Fibroblast of pulmonary artery (primary cell): ENCODE measurements around the gene BCL2.
A peak's percentile ranks its signal among the peaks of the same experiment; 100 is the strongest.

Experiments used
- DNase-seq: peaks from one replicate; pipeline ENCODE4 v3.0.0-alpha.2; 2010; ENCODE audit warnings: low read depth
- H3K4me3 ChIP-seq: replicated peaks from 2 replicates; pipeline ENCODE4 v1.5.1; 2011; ENCODE audit warnings: low read depth, mild to moderate bottlenecking, control low read depth, low read length, moderate library complexity
- TF ChIP-seq, protein P1 (sequence below): IDR thresholded peaks from 2 replicates; pipeline ENCODE4 v1.5.1; 2011; ENCODE audit warnings: mild to moderate bottlenecking, control low read depth, low read length, inconsistent platforms; ENCODE audit errors: missing control alignments

The BCL2 gene

DNA sequence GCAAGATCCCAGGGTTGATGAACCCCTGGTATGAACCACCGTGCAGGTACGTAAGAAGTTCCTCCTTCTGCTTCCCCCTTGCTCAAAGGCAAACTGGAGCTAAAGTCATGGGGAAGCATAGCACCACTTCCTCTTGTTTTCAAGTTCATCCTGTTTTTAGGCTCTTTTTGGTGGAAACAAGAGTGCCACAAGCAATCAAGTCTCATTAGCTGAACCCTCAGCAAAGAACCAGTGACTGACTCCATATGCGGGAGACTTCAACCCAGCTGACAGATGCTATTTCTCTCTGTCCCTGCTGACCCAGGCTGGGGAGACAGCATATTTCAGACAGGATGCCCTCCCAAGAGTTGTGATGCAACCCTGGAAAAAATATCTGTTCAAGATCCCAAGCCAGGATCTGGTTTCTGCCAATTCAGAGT is 47.7 kb downstream of the BCL2 start:
- DNase-seq: peak; percentile 2
- TF ChIP-seq, protein P1, sequence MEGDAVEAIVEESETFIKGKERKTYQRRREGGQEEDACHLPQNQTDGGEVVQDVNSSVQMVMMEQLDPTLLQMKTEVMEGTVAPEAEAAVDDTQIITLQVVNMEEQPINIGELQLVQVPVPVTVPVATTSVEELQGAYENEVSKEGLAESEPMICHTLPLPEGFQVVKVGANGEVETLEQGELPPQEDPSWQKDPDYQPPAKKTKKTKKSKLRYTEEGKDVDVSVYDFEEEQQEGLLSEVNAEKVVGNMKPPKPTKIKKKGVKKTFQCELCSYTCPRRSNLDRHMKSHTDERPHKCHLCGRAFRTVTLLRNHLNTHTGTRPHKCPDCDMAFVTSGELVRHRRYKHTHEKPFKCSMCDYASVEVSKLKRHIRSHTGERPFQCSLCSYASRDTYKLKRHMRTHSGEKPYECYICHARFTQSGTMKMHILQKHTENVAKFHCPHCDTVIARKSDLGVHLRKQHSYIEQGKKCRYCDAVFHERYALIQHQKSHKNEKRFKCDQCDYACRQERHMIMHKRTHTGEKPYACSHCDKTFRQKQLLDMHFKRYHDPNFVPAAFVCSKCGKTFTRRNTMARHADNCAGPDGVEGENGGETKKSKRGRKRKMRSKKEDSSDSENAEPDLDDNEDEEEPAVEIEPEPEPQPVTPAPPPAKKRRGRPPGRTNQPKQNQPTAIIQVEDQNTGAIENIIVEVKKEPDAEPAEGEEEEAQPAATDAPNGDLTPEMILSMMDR: no peak

DNA sequence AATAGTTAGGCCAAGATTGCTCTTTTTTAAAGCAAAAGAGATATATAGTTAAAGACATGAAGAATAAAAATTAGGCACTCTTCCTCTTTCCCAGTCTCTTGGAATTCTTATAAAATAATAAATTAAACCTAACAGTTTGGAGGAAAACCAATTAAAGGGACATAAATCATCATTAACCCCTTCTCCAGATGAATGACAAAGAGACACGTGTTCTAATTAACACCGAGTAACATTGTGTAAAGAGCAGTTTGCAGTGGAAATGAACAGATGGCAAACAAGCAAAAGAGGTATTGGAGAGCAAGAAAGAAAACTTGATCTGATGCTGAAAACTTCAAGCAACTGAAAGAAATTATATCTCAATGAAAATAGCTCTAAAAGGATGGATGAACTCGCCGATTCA is 48.4 kb downstream of the BCL2 start:
- H3K4me3 ChIP-seq: no peak overlapping the region
- TF ChIP-seq, protein P1: no peak
- no peak for DNase-seq

More for the DNA sequence above, 47.7 kb downstream of the BCL2 start:
- no peak overlapping the region for H3K4me3 ChIP-seq

DNA sequence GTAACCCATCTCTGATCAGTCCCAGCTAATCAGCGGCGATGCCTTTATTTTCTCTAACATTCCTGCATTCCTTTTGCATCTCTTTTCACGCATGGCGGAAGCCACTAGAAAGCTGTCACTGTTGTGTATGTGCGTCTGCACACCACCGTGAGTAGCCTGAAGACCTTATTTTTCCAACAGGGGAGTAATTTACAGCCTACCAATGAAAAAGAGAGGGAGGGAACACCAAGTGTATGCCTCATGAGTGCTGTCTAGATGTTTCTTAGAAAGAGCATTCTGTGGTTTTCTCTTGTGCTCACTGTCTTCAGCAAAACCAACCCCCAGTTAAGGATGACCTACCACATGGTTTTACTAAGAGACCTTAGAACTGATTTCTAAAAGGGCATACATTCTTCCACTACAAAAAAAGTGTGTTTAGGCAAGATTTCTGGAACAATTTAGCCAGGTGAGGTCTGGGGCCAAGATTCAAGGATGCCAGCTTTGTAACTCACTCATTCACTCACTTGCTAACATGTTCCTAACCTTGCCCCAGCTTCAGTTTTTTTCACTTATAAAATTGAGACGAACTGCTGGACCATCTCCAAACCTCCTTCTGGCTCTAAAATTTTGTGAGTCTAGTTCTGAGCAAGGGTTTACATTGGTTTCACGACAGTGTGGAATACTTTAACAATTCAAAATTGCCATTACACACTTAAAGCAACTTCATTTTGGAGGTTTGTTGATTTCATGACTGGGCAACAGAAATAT is 51.4 kb downstream of the BCL2 start:
- TF ChIP-seq, protein P1: no peak
- no peak for DNase-seq
- H3K4me3 ChIP-seq: no peak overlapping the region

DNA sequence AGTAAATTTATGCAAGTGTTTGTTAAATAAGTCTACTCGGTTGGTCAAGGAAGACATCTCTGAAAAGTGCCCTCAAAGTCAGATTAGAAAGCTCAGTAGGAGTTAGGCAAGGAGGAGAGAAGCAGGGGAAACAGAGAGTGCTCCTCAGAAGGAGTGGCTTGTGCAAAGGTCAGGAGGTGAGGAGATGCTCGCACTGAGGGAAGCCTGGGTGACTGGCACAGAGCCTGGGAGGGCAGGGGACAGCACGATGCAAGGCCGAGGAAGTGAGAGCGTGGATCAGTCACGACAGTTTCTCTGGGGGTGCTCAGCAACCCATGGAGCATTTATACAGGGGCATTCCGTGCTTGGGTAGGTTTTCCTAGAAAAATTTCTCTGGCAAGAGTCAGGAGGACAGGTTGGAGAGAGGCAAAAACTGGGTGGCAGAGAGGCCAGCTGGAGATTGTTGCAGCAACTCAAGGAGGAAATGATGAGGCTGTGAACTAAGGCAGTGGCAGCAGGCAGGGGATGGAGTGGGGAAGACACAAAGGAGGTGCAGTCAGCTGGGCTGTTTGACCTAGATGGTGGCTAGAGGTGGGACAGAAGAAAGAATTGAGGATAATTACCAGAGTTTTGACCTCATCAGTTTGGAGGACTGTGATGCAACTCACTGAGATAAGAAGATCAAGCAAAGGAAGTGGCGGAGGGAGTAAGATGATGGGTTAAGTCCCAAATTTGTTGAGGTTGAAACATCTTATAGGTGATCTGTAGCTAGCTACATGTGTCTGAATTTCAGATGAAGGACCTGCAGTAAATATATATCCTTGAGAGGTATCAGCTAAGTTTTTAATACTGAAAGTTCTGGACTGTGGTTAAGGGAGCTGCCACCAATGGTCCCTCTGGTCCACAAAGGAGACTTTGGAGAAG is 52.4 kb downstream of the BCL2 start:
- DNase-seq: no peak

DNA sequence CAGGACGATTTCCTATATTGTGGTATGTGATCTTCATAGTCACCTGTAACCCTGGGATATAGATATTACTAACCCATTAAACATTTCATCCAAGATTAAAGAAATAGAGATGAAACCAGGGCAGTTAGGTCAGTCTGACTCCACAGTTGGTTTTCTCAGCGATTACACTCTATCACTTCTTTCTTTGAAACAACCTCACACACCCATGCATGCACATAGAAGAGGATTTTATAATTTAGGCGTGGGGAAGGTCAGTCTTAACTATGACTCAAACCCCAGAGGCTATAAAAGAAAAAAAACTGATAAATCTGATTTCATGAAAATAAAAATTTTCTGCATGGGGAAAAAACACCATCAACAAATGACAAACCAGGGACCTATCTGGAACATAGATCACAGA is 54.2 kb downstream of the BCL2 start:
- no peak overlapping the region for H3K4me3 ChIP-seq
- DNase-seq: no peak
- TF ChIP-seq, protein P1: no peak

More for the DNA sequence above, 52.4 kb downstream of the BCL2 start:
- TF ChIP-seq, protein P1: no peak
- no peak overlapping the region for H3K4me3 ChIP-seq

DNA sequence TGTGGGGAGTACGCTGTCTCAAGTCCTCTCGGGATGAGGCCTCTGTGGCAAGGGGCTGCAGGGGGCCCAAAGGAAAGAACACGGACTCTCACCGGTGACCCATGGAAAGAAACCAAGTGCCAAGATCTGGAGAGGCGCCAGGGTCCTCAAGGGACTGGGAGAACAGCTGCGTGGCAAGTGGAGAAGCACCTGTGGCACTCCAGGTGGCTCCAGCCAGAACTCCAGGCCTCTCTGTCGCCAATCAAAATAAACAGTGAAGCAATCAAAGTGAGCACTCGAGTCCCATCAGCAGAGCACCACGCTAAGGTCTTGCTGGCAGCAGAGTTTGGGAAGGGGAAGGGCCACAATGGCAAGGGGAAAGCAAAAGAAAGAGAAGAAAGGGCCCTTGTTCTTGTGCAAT is 54.7 kb downstream of the BCL2 start:
- no peak for DNase-seq
- TF ChIP-seq, protein P1: no peak
- H3K4me3 ChIP-seq: no peak overlapping the region
